Ishikawa (cell line): ENCODE data around the gene CLDN7.
A peak's percentile ranks its signal among the peaks of the same experiment; 100 is the strongest.

Experiments
- CEBPB ChIP-seq: IDR thresholded peaks from 2 replicates; pipeline ENCODE4 v1.6.1; 2012
- CREB1 ChIP-seq: IDR thresholded peaks from 2 replicates; pipeline ENCODE4 v1.6.1; 2012; ENCODE audit warnings: low read depth
- EGR1 ChIP-seq: IDR thresholded peaks from 2 replicates; pipeline ENCODE4 v1.6.1; 2012
- EP300 ChIP-seq: IDR thresholded peaks from 2 replicates; pipeline ENCODE4 v1.6.1; 2012; ENCODE audit warnings: borderline replicate concordance
- FOXM1 ChIP-seq: IDR thresholded peaks from 2 replicates; pipeline ENCODE4 v1.6.1; 2012; ENCODE audit warnings: low read depth, borderline replicate concordance
- NFIC ChIP-seq: IDR thresholded peaks from 2 replicates; pipeline ENCODE4 v1.6.1; 2012
- RAD21 ChIP-seq: IDR thresholded peaks from 2 replicates; pipeline ENCODE4 v1.6.1; 2012; ENCODE audit warnings: low read depth
- TAF1 ChIP-seq: IDR thresholded peaks from 2 replicates; pipeline ENCODE4 v1.6.1; 2012; ENCODE audit warnings: low read depth, mild to moderate bottlenecking
- TCF12 ChIP-seq: IDR thresholded peaks from 2 replicates; pipeline ENCODE4 v1.6.1; 2012; ENCODE audit warnings: low read depth
- TEAD4 ChIP-seq: IDR thresholded peaks from 2 replicates; pipeline ENCODE4 v1.6.1; 2012
- YY1 ChIP-seq: IDR thresholded peaks from 2 replicates; pipeline ENCODE4 v1.6.1; 2012; ENCODE audit warnings: low read depth
- ZBTB7A ChIP-seq: IDR thresholded peaks from 2 replicates; pipeline ENCODE4 v1.6.1; 2012; ENCODE audit warnings: low read depth
- TF ChIP-seq, protein P1 (sequence below): IDR thresholded peaks from 2 replicates; pipeline ENCODE4 v1.6.1; 2012; ENCODE audit warnings: low read depth, mild to moderate bottlenecking
- TF ChIP-seq, protein P2 (sequence below): IDR thresholded peaks from 2 replicates; pipeline ENCODE4 v1.6.1; 2012
- TF ChIP-seq, protein P3 (sequence below): IDR thresholded peaks from 2 replicates; pipeline ENCODE4 v1.6.1; 2012

CLDN7 gene

DNA sequence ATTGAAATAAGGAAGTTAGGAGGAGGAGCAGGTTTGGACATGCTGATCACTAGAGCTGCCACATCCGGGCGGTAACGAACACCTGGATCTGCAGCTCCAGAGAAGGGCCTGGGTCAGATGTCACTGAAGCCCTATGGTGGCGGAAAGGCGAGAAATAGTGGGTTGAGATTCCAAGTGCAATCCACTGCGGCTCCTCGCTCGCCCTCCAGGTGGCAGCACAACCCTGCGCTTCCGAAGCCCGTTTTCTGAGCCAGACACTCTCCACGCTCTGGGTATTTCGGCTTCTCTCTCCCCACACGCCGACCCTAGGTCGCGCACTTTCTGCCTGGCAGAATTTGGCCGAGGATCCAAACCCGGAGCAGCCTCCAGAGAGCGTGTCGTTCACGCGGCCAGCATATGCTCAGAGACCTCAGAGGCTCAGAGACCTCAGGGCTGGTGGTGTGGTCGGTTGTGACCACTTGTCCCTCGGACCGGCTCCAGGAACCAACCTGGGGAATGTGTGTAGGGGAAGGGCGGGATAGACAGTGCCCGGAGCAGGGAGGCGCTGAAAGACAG lies 18.3 kb upstream of the CLDN7 start:
- no peak for TF ChIP-seq TAF1
- no peak for TF ChIP-seq CREB1
- TF ChIP-seq TCF12 = no peak
- 0 out of 2 replicates have a peak, but pooled peaks have one; percentile 32 for TF ChIP-seq YY1
- TF ChIP-seq, protein P1, sequence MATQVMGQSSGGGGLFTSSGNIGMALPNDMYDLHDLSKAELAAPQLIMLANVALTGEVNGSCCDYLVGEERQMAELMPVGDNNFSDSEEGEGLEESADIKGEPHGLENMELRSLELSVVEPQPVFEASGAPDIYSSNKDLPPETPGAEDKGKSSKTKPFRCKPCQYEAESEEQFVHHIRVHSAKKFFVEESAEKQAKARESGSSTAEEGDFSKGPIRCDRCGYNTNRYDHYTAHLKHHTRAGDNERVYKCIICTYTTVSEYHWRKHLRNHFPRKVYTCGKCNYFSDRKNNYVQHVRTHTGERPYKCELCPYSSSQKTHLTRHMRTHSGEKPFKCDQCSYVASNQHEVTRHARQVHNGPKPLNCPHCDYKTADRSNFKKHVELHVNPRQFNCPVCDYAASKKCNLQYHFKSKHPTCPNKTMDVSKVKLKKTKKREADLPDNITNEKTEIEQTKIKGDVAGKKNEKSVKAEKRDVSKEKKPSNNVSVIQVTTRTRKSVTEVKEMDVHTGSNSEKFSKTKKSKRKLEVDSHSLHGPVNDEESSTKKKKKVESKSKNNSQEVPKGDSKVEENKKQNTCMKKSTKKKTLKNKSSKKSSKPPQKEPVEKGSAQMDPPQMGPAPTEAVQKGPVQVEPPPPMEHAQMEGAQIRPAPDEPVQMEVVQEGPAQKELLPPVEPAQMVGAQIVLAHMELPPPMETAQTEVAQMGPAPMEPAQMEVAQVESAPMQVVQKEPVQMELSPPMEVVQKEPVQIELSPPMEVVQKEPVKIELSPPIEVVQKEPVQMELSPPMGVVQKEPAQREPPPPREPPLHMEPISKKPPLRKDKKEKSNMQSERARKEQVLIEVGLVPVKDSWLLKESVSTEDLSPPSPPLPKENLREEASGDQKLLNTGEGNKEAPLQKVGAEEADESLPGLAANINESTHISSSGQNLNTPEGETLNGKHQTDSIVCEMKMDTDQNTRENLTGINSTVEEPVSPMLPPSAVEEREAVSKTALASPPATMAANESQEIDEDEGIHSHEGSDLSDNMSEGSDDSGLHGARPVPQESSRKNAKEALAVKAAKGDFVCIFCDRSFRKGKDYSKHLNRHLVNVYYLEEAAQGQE = no peak
- peak; percentile 22; the same call in 1 of the 2 replicates for TF ChIP-seq TEAD4
- no peak for TF ChIP-seq NFIC
- peak; percentile 98 for TF ChIP-seq RAD21
- no peak for TF ChIP-seq FOXM1
- TF ChIP-seq, protein P2, sequence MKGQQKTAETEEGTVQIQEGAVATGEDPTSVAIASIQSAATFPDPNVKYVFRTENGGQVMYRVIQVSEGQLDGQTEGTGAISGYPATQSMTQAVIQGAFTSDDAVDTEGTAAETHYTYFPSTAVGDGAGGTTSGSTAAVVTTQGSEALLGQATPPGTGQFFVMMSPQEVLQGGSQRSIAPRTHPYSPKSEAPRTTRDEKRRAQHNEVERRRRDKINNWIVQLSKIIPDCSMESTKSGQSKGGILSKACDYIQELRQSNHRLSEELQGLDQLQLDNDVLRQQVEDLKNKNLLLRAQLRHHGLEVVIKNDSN = no peak
- no peak for TF ChIP-seq EGR1
- TF ChIP-seq EP300 = no peak
- TF ChIP-seq ZBTB7A = 0 out of 2 replicates have a peak, but pooled peaks have one; percentile 39
- TF ChIP-seq, protein P3, sequence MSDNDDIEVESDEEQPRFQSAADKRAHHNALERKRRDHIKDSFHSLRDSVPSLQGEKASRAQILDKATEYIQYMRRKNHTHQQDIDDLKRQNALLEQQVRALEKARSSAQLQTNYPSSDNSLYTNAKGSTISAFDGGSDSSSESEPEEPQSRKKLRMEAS = peak; percentile 52
- no peak for TF ChIP-seq CEBPB

GRCh38 chr17:7279448-7279847 lies 17.2 kb upstream of the CLDN7 start:
- TF ChIP-seq ZBTB7A (no peak), EGR1 (no peak), RAD21 (no peak), TCF12 (no peak), TAF1 (no peak), CEBPB (no peak), CREB1 (no peak), EP300 (no peak)

DNA sequence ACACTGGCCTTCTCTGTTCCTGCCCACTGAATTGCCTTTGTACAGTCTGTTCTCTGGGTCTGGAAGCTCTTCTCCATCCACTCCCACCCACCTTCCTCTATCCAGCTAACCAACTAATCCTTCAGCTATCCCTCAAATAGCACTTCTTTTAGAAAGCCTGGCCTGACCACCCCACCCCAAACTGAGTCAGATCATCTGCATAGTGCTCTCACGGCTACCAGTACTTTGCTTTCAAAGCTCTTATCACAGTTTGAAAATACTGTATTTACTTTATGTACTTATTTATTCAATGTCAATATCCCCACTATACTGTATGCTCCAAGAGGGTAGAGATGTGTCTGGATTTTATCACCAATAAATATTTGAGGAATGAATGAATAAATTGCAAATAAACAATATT lies 4.5 kb upstream of the CLDN7 start:
- TF ChIP-seq, protein P3 = no peak
- TF ChIP-seq, protein P1 = no peak

- no peak for TF ChIP-seq YY1
- TF ChIP-seq EP300 = no peak
- no peak for TF ChIP-seq FOXM1
- TF ChIP-seq NFIC = no peak
- no peak for TF ChIP-seq TAF1
- TF ChIP-seq RAD21 = no peak
- TF ChIP-seq ZBTB7A = no peak
- no peak for TF ChIP-seq EGR1
- no peak for TF ChIP-seq TEAD4
- TF ChIP-seq TCF12 = no peak
- no peak for TF ChIP-seq CEBPB
- TF ChIP-seq, protein P1 = no peak
- TF ChIP-seq CREB1 = no peak
- TF ChIP-seq, protein P2 = no peak
- TF ChIP-seq, protein P3 = no peak
These were observed 1.5 kb upstream of the CLDN7 start for GRCh38 chr17:7263801-7264078.
